ENCODE data around the gene BSN. TPM values are rescaled to one million over a fixed set of nuclear protein-coding genes. Genes with fewer than 3 reads are reported as not detected.

BSN gene
- total RNA-seq, 6 experiments from 2014 or later = 0.31 to 0.68 (median 0.50) TPM

DNA sequence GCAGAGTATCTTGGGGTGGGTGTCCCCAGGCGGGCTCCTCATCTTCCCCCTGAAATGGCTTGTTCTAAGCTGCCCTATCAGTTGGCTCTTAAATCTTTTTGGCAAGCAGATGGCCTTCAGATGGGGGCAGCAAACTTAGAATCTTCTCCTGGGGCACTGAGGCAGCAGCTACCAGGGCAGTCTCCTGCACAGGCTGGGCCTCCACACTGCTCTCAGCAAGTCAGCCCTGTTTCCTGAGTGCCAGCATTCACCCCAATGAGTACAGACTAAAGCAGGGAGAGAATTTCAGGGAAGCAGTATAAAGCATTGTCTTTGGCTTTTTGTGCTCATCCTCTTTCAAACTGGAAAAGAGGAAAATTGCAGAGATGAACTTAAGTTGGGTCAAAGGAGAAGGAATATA lies 68.8 kb downstream of the BSN start:
- no peaks in the 10 kb centered on the region for H3K27me3 ChIP-seq
- H3K9me3 ChIP-seq = no peaks in the 10 kb centered on the region
- WGBS (ENCODE audit: insufficient coverage, low coverage, low lambda C conversion rate, missing lambda C conversion rate) = 88% methylated on average over 1 of the region's 1 CpG
- H3K4me3 ChIP-seq = no peak overlapping the region
- ATAC-seq (no peak), DNase-seq (no peak)
- H3K4me1 ChIP-seq = no peaks in the 10 kb centered on the region
- TF ChIP-seq, protein P1, sequence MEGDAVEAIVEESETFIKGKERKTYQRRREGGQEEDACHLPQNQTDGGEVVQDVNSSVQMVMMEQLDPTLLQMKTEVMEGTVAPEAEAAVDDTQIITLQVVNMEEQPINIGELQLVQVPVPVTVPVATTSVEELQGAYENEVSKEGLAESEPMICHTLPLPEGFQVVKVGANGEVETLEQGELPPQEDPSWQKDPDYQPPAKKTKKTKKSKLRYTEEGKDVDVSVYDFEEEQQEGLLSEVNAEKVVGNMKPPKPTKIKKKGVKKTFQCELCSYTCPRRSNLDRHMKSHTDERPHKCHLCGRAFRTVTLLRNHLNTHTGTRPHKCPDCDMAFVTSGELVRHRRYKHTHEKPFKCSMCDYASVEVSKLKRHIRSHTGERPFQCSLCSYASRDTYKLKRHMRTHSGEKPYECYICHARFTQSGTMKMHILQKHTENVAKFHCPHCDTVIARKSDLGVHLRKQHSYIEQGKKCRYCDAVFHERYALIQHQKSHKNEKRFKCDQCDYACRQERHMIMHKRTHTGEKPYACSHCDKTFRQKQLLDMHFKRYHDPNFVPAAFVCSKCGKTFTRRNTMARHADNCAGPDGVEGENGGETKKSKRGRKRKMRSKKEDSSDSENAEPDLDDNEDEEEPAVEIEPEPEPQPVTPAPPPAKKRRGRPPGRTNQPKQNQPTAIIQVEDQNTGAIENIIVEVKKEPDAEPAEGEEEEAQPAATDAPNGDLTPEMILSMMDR (IDR thresholded peaks at IDR 0.05) = no peak
- no peak for TF ChIP-seq POLR2A (IDR thresholded peaks at IDR 0.05)
- H3K27ac ChIP-seq = no peak overlapping the region
- intact Hi-C loops (cut with DNase I) = no loop called here
- H3K36me3 ChIP-seq = no peaks in the 10 kb centered on the region

DNA sequence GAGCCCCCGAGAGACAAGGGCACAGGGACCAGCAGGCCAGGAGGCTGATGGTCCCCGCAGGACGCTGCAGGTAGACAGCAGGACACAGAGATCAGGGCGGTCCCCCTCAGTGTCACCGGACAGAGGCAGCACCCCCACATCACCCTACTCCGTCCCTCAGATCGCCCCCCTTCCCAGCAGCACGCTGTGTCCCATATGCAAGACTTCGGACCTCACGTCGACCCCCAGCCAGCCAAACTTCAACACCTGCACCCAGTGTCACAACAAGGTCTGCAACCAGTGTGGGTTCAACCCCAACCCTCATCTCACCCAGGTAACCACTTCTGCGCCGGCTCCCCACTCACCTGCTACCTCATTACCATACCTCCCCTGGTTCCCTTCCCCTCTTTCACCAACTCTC lies 70.8 kb downstream of the BSN start:
- Histone ChIP-seq H3K36me3 (no peaks in the 10 kb centered on the region), H3K9me3 (no peaks in the 10 kb centered on the region), H3K4me3 (no peak overlapping the region), H3K27ac (no peak overlapping the region), H3K27me3 (no peaks in the 10 kb centered on the region), H3K4me1 (no peaks in the 10 kb centered on the region)
- ATAC-seq (no peak), DNase-seq (no peak)
- intact Hi-C loops (cut with DNase I) = no loop called here
- TF ChIP-seq POLR2A (IDR thresholded peaks at IDR 0.05) = no peak
- TF ChIP-seq, protein P1 (IDR thresholded peaks at IDR 0.05) = no peak
- 100% methylated on average over 2 of the region's 13 CpGs for WGBS (ENCODE audit: insufficient coverage, low coverage, low lambda C conversion rate, missing lambda C conversion rate)

DNA sequence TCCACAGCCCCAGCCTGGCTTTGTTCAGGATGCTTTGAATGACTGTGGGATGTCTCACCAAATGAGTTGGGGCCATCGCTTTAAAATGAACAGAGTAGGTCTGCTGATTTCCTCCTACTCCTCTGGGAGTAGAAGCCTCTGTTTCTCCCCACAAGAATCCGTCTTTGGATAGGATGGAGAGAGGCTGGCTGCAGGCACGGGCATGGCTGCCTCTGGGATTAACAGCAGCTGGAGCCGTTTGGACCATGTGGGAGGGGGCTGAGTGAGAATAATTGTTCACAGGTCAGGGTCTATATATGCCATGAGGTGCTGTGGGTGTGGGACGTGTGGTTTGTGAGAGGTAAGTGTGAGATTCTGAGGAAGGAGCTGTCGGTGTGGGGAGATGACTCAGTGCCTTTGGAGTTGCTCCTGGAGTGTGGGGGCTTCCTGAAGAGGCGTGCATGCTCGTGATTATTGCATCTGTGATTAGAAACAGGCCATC lies 71.9 kb downstream of the BSN start:
- Histone ChIP-seq H3K4me1 (no peaks in the 10 kb centered on the region), H3K36me3 (no peaks in the 10 kb centered on the region), H3K27ac (no peak overlapping the region), H3K4me3 (no peak overlapping the region), H3K9me3 (no peaks in the 10 kb centered on the region), H3K27me3 (no peaks in the 10 kb centered on the region)
- intact Hi-C loops (cut with DNase I) = no loop called here
- DNase-seq = no peak
- WGBS (ENCODE audit: insufficient coverage, low coverage, low lambda C conversion rate, missing lambda C conversion rate) = 60% methylated on average over 7 of the region's 8 CpGs
- no peak for ATAC-seq
- no peak for TF ChIP-seq POLR2A (IDR thresholded peaks at IDR 0.05)
- TF ChIP-seq, protein P1 (IDR thresholded peaks at IDR 0.05) = no peak

DNA sequence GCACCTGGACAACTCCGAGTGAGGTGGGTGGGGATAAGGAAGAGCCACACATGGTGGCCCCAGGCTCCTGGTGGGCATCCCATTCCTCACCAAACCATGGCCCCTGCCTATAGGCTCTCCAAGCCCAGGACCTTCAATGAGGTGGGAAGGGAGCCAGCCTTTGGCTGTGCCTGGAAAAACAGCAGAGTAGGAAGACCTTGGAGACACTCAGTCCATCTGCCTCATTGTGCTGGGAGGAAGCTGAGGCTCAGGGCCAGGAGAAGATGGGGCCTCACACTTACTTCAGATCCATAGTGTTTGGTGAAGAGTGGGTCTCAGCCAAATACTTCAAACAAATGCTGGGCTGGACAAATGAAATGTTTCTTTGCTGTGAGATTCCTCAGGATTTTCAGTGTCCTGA lies 72.5 kb downstream of the BSN start:
- DNase-seq (no peak), ATAC-seq (no peak)
- H3K36me3 ChIP-seq = no peaks in the 10 kb centered on the region
- no peaks in the 10 kb centered on the region for H3K4me1 ChIP-seq
- TF ChIP-seq POLR2A (IDR thresholded peaks at IDR 0.05) = no peak
- TF ChIP-seq, protein P1 (IDR thresholded peaks at IDR 0.05) = no peak
- no peaks in the 10 kb centered on the region for H3K9me3 ChIP-seq
- intact Hi-C loops (cut with DNase I) = no loop called here
- H3K27ac ChIP-seq = no peak overlapping the region
- 80% methylated on average over 1 of the region's 1 CpG for WGBS (ENCODE audit: insufficient coverage, low coverage, low lambda C conversion rate, missing lambda C conversion rate)
- H3K4me3 ChIP-seq = no peak overlapping the region
- H3K27me3 ChIP-seq = no peaks in the 10 kb centered on the region

DNA sequence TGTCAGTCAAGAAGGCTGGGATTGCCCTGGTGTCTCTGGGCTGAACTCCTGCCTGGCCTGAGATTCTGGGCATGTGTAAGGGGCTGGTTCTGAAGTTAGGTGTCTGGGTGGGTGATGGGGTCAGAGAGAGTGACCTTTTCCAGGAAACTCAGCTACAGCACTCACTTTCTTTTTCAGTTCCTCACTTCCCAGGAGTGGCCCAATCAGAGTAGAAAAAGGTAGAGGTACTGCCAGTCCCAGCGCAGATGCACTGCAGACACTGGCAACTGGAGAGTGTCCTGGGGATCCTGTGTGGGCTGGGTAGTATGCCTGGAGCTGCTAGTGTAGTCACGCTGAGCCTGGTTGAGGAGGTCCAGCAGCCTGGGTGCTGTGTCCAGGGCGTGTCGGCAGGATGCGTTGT lies 73.4 kb downstream of the BSN start:
- intact Hi-C loops (cut with DNase I) = no loop called here
- no peaks in the 10 kb centered on the region for H3K36me3 ChIP-seq
- no peak overlapping the region for H3K27ac ChIP-seq
- TF ChIP-seq POLR2A (IDR thresholded peaks at IDR 0.05) = no peak
- TF ChIP-seq, protein P1 (IDR thresholded peaks at IDR 0.05) = no peak
- WGBS (ENCODE audit: insufficient coverage, low coverage, low lambda C conversion rate, missing lambda C conversion rate) = no CpG with 5 or more reads among the region's 5 CpGs
- no peaks in the 10 kb centered on the region for H3K4me1 ChIP-seq
- DNase-seq (no peak), ATAC-seq (no peak)
- H3K9me3 ChIP-seq = no peaks in the 10 kb centered on the region
- no peaks in the 10 kb centered on the region for H3K27me3 ChIP-seq
- H3K4me3 ChIP-seq = no peak overlapping the region

Measured in right lobe of liver (tissue), 6 donors.